KMS-11 (cell line): ENCODE results near the gene AGO3.
"Not testable (repeated sequence)": the region's sequence is repeated elsewhere in the genome, so short reads cannot be mapped to it uniquely, and the experiment has no call there.

Experiments used
- H2AFZ ChIP-seq: fragments of 200-600 bp; sonication (generic); 2 replicates; pipeline ENCODE4 v1.6.1; 2016; ENCODE audit warnings: antibody characterized with exemption, mixed run types, low read depth
- H3K27ac ChIP-seq: fragments of 200-600 bp; sonication (generic); 2 replicates; pipeline ENCODE4 v1.6.1; 2016; ENCODE audit warnings: mild to moderate bottlenecking, mixed run types
- H3K27me3 ChIP-seq: fragments of 200-600 bp; sonication (generic); 2 replicates; pipeline ENCODE4 v1.6.1; 2017; ENCODE audit warnings: mild to moderate bottlenecking, low read depth, mixed run types, moderate library complexity; ENCODE audit not compliant: insufficient read depth
- H3K36me3 ChIP-seq: fragments of 200-600 bp; sonication (generic); 2 replicates; pipeline ENCODE4 v1.6.1; 2017; ENCODE audit warnings: mild to moderate bottlenecking, mixed run types; ENCODE audit not compliant: insufficient read depth
- H3K4me1 ChIP-seq: fragments of 200-600 bp; sonication (generic); 2 replicates; pipeline ENCODE4 v1.6.1; 2016; ENCODE audit warnings: mild to moderate bottlenecking, low read depth, mixed run types; ENCODE audit not compliant: poor library complexity, severe bottlenecking
- H3K4me2 ChIP-seq: fragments of 200-600 bp; sonication (generic); 2 replicates; pipeline ENCODE4 v1.7.0; 2016; ENCODE audit warnings: mild to moderate bottlenecking, mixed run types
- H3K4me3 ChIP-seq: fragments of 200-600 bp; sonication (generic); IDR thresholded peaks from 2 replicates; pipeline ENCODE4 v1.6.1; 2017; ENCODE audit warnings: low read depth, low read length, mixed read lengths; ENCODE audit not compliant: insufficient read depth
- H3K79me2 ChIP-seq: fragments of 200-600 bp; sonication (generic); 2 replicates; pipeline ENCODE4 v1.6.1; 2016; ENCODE audit warnings: low read depth, mixed run types; ENCODE audit not compliant: insufficient read depth
- H3K9ac ChIP-seq: fragments of 200-600 bp; sonication (generic); 2 replicates; pipeline ENCODE4 v1.6.1; 2016; ENCODE audit warnings: mild to moderate bottlenecking, mixed run types
- H4K20me1 ChIP-seq: fragments of 200-600 bp; sonication (generic); 2 replicates; pipeline ENCODE4 v1.6.1; 2016; ENCODE audit warnings: mild to moderate bottlenecking, mixed run types; ENCODE audit not compliant: insufficient read depth
- TF ChIP-seq, protein P1 (sequence below): fragments of 200-600 bp; sonication (generic); conservative IDR thresholded peaks from 2 replicates; pipeline ENCODE4 v1.6.1; 2017; ENCODE audit warnings: low read depth, mild to moderate bottlenecking, antibody characterized with exemption, low read length, moderate library complexity, mixed read lengths

AGO3 gene

DNA sequence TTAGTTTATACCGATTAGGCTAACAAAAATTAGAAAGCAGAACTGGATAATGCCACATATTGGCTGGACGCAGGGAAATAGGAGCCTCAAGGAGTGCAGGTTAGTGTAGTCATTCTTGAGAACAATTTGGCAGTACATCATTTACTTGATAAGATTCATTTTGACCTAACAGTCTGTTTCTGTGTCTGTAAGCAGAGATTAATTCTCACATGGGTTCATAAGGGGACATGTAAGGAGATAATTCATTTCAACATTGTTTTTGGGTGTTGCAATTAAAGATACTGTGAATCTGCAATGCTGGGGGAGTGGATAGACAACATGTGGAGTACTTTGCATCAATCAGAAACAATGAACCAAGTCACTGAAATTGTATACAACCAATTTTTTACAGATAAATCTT lies 32.0 kb downstream of the AGO3 start:
- Histone ChIP-seq H3K4me1 (no peaks in the 10 kb centered on the region), H2AFZ (no peak overlapping the region), H3K79me2 (no peaks in the 10 kb centered on the region), H3K4me3 (no peak overlapping the region), H4K20me1 (no peaks in the 10 kb centered on the region), H3K27ac (no peak overlapping the region), H3K9ac (no peak overlapping the region), H3K36me3 (no peaks in the 10 kb centered on the region), H3K27me3 (no peaks in the 10 kb centered on the region), H3K4me2 (no peak overlapping the region)
- TF ChIP-seq, protein P1, sequence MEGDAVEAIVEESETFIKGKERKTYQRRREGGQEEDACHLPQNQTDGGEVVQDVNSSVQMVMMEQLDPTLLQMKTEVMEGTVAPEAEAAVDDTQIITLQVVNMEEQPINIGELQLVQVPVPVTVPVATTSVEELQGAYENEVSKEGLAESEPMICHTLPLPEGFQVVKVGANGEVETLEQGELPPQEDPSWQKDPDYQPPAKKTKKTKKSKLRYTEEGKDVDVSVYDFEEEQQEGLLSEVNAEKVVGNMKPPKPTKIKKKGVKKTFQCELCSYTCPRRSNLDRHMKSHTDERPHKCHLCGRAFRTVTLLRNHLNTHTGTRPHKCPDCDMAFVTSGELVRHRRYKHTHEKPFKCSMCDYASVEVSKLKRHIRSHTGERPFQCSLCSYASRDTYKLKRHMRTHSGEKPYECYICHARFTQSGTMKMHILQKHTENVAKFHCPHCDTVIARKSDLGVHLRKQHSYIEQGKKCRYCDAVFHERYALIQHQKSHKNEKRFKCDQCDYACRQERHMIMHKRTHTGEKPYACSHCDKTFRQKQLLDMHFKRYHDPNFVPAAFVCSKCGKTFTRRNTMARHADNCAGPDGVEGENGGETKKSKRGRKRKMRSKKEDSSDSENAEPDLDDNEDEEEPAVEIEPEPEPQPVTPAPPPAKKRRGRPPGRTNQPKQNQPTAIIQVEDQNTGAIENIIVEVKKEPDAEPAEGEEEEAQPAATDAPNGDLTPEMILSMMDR = no peak

DNA sequence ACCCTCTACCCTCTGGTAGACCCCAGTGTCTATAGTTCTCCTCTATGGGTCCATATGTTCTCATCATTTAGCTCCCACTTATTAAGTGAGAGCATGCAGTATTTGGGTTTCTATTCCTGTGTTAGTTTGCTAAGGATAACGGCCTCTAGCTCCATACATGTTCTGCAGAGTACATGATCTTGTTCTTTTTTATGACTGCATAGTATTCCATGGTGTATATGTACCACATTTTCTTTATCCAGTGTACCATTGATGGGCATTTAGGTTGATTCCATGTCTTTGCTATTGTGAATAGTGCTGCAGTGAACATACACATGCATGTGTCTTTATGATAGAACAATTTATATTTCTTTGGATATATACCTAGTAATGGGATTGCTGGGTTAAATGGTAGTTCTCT lies 33.4 kb downstream of the AGO3 start:
- not testable (repeated sequence) for H3K9ac ChIP-seq, H3K27ac ChIP-seq, H4K20me1 ChIP-seq, H3K4me2 ChIP-seq, H3K4me3 ChIP-seq, H3K4me1 ChIP-seq, H3K79me2 ChIP-seq, H3K36me3 ChIP-seq, H2AFZ ChIP-seq, H3K27me3 ChIP-seq

DNA sequence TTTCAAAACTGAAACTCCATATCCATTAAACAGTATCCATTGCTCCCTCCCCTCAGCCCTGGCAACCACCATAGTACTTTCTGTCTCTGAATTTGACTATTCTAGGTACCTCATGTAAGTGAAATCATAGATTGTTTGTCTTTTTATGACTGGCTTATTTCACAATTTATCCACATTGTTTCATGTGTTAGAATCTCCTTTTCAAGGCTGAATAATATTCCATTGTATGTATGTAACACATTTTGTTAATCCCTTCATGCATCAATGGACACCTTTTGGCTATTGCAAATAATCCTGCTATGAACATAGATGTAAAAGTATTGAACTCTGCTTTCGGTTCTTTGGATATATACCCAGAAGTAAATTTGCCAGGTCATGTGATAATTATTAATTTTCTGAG lies 37.5 kb downstream of the AGO3 start:
- H3K79me2 ChIP-seq = no peaks in the 10 kb centered on the region
- H3K4me2 ChIP-seq = no peak overlapping the region

DNA sequence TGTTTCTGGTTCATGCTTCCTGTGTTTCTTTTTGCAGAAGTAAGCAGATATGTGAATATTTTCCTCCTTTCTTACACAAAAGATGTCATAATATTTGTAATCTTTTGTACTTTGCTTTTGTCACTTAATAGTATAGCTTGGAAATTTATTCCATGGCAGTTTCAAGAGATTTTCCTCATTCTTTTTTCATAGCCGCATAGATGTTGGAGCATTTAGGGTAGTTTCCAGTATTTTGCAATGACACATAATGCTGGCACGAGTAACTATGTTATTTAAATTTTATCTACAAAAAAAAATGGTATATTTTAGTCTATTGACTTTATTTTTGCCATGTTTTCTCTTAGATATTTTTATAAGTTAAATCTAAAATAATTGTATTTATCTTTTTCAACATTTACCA lies 40.7 kb downstream of the AGO3 start:
- no peaks in the 10 kb centered on the region for H4K20me1 ChIP-seq
- no peaks in the 10 kb centered on the region for H3K36me3 ChIP-seq
- TF ChIP-seq, protein P1 = no peak
- no peaks in the 10 kb centered on the region for H3K4me1 ChIP-seq
- H3K27ac ChIP-seq = no peak overlapping the region
- H3K9ac ChIP-seq = no peak overlapping the region
- H3K27me3 ChIP-seq = no peaks in the 10 kb centered on the region
- no peaks in the 10 kb centered on the region for H3K79me2 ChIP-seq
- H3K4me3 ChIP-seq = no peak overlapping the region
- no peak overlapping the region for H2AFZ ChIP-seq
- no peak overlapping the region for H3K4me2 ChIP-seq

More for the DNA sequence above, 37.5 kb downstream of the AGO3 start:
- H3K4me3 ChIP-seq = no peak overlapping the region
- no peaks in the 10 kb centered on the region for H3K4me1 ChIP-seq
- H2AFZ ChIP-seq = no peak overlapping the region
- H3K9ac ChIP-seq = no peak overlapping the region
- H3K27ac ChIP-seq = no peak overlapping the region
- H3K27me3 ChIP-seq = no peaks in the 10 kb centered on the region
- H4K20me1 ChIP-seq = no peaks in the 10 kb centered on the region
- TF ChIP-seq, protein P1 = no peak
- H3K36me3 ChIP-seq = no peaks in the 10 kb centered on the region

DNA sequence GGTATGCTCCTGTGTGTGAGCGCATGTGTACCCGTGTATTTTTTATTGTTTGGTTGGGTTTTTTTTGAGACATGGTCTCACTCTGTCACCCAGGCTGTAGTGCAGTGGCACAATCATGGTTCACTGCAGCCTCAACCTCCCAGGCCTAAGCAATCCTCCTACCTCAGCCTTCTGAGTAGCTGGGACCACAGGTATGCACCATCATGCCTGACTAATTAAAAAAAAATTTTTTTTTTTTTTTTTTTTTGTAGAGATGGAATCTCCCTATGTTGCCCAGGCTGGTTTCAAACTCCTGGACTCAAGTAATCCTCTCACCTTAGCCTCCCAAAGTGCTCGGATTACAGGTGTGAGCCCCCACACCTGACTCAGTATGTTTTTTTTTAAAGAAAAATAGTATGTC lies 41.7 kb downstream of the AGO3 start:
- not testable (repeated sequence) for H3K79me2 ChIP-seq, H2AFZ ChIP-seq, H3K4me1 ChIP-seq, H4K20me1 ChIP-seq, H3K36me3 ChIP-seq, H3K4me2 ChIP-seq, H3K27me3 ChIP-seq, H3K27ac ChIP-seq, H3K9ac ChIP-seq, H3K4me3 ChIP-seq
